Stimulated activated memory B cell treated with anti-CD40 and anti-IgM and Interleukin-4, amounts not matched to agents 10 μg/mL and 1 μg/mL and 100 μg/mL, for 72 hours (primary cell): ENCODE measurements around the gene CCDC7.
"Not testable (repeated sequence)": the region's sequence is repeated elsewhere in the genome, so short reads cannot be mapped to it uniquely, and the experiment has no call there.

Experiments used
- ATAC-seq: fragments of 150-1000 bp; cut with Tn5 transposase; 2 replicates; pipeline ENCODE4 v1.10.0; 2021
- H3K27ac Mint-ChIP-seq: one replicate; pipeline ENCODE4 v1.8.0; 2022; ENCODE audit warnings: mild to moderate bottlenecking, mixed read lengths
- H3K27me3 Mint-ChIP-seq: one replicate; pipeline ENCODE4 v1.8.0; 2022; ENCODE audit warnings: mixed read lengths
- H3K36me3 Mint-ChIP-seq: one replicate; pipeline ENCODE4 v1.8.0; 2022; ENCODE audit warnings: mixed read lengths
- H3K4me1 Mint-ChIP-seq: one replicate; pipeline ENCODE4 v1.8.0; 2022; ENCODE audit warnings: mixed read lengths
- H3K4me3 Mint-ChIP-seq: one replicate; pipeline ENCODE4 v1.8.0; 2022; ENCODE audit warnings: mild to moderate bottlenecking, moderate library complexity, mixed read lengths
- H3K9me3 Mint-ChIP-seq: one replicate; pipeline ENCODE4 v1.8.0; 2022; ENCODE audit warnings: mixed read lengths

Gene CCDC7

DNA sequence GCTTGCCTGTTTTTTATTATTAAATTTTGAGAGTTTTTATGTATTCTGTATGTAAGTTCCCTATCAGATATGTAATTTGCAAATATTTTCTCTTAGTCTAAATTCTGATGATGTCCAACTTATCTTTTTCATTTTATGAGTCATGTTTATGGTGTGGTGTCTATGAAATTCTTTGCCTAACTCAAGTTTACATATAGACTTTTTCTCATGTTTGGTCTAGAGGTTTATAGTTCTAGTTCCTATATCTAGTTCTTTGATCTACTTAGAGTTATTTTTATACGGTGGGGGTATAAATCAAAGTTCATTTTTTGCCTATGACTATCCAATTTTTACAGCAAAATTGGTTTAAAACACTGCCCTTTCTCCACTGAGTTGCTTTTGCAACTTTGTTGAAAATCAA is 26.3 kb upstream of the CCDC7 start:
- no peak overlapping the region for H3K4me3 Mint-ChIP-seq
- ATAC-seq = no peak
- no peaks in the 10 kb centered on the region for H3K36me3 Mint-ChIP-seq
- no peaks in the 10 kb centered on the region for H3K4me1 Mint-ChIP-seq
- H3K27me3 Mint-ChIP-seq = peaks cover 4% of the 10 kb centered on the region
- peaks cover 2% of the 10 kb centered on the region for H3K9me3 Mint-ChIP-seq
- no peak overlapping the region for H3K27ac Mint-ChIP-seq

- Mint-ChIP-seq H3K27ac (no peak overlapping the region), H3K36me3 (no peaks in the 10 kb centered on the region), H3K27me3 (peaks cover 32% of the 10 kb centered on the region), H3K4me1 (no peaks in the 10 kb centered on the region), H3K4me3 (no peak overlapping the region), H3K9me3 (peaks cover 4% of the 10 kb centered on the region)
- ATAC-seq = no peak
Observed at GRCh38 chr10:32426186-32426585, 19.8 kb upstream of the CCDC7 start.

- H3K27ac Mint-ChIP-seq = no peak overlapping the region
- H3K4me1 Mint-ChIP-seq = no peaks in the 10 kb centered on the region
- no peak for ATAC-seq
- peaks cover 3% of the 10 kb centered on the region for H3K9me3 Mint-ChIP-seq
- H3K36me3 Mint-ChIP-seq = no peaks in the 10 kb centered on the region
- H3K27me3 Mint-ChIP-seq = peaks cover 30% of the 10 kb centered on the region
- H3K4me3 Mint-ChIP-seq = no peak overlapping the region
Observed at GRCh38 chr10:32433542-32433941, 12.4 kb upstream of the CCDC7 start.

DNA sequence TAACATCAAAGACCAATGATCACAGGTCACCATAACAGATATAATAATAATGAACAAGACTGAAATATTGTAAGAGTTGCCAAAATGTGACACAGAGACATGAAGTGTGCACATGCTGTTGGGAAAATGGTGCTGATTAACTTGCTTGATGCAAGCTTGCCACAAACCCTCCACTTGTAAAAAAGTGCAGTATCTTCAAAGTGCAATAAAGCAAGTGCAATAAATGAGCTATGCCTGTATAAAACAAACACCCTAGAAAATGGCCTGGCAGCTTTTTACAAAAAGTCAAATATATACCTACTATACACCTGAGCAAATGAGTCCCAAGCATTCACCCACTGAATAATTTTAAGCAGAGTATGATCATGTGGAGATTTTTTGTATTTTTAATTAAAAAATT is 9.7 kb upstream of the CCDC7 start:
- Mint-ChIP-seq H3K36me3 (no peaks in the 10 kb centered on the region), H3K9me3 (peaks cover 1% of the 10 kb centered on the region), H3K4me1 (no peaks in the 10 kb centered on the region), H3K27ac (no peak overlapping the region), H3K27me3 (peaks cover 22% of the 10 kb centered on the region), H3K4me3 (no peak overlapping the region)
- no peak for ATAC-seq

DNA sequence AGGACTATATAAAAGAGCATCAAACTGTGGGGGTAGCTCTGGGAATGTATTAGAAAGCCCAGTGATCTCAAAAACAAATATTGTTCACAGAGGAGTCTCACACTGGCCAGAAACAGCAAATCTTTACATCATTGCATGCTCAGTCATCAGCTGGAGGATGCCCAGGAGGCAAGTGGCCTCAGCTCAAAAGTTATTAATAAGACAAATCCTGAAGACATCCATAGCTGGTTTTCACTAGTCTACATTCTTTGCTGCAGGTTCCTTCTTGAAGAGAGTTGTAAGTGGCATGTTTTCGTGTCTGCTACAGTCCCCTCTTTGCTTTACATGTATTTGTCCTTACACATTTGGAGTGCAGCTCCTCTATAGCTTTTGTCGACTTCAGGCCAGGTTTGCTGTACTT is 8.6 kb upstream of the CCDC7 start:
- H3K4me3 Mint-ChIP-seq = no peak overlapping the region
- H3K27me3 Mint-ChIP-seq = peaks cover 25% of the 10 kb centered on the region
- no peak for ATAC-seq
- no peak overlapping the region for H3K27ac Mint-ChIP-seq
- no peaks in the 10 kb centered on the region for H3K36me3 Mint-ChIP-seq
- H3K4me1 Mint-ChIP-seq = no peaks in the 10 kb centered on the region
- no peaks in the 10 kb centered on the region for H3K9me3 Mint-ChIP-seq

DNA sequence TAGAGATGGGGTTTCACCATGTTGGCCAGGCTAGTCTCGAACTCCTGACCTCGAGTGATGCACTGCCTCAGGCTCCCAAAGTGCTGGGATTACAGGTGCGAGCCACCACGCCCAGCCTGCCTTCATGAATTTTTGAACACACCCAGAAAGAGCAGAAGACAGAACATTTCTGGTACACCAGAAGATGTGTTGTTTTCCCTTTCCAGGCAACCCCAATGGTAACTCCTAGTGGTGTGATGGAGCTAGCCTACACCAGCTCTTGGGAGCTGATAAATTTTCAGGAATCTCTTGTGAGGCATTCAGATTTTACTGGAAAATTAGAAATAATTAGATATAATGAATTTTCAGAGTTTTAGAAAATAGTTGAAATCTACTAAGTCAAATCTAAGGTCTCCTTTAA is 904 bp upstream of the CCDC7 start:
- H3K27me3 Mint-ChIP-seq = peaks cover 15% of the 10 kb centered on the region
- H3K9me3 Mint-ChIP-seq = no peaks in the 10 kb centered on the region
- H3K27ac Mint-ChIP-seq = peak overlapping the region; percentile 99
- H3K36me3 Mint-ChIP-seq = no peaks in the 10 kb centered on the region
- ATAC-seq = no peak
- H3K4me1 Mint-ChIP-seq = peaks cover 9% of the 10 kb centered on the region
- peak overlapping the region; percentile 95 for H3K4me3 Mint-ChIP-seq

GRCh38 chr10:32446536-32447406 is 831 bp downstream of the CCDC7 start:
- no peak for ATAC-seq
- Mint-ChIP-seq H3K27me3 (peaks cover 3% of the 10 kb centered on the region), H3K36me3 (no peaks in the 10 kb centered on the region), H3K4me3 (peak overlapping the region; percentile 95), H3K9me3 (no peaks in the 10 kb centered on the region), H3K27ac (peak overlapping the region; percentile 99), H3K4me1 (peaks cover 9% of the 10 kb centered on the region)

DNA sequence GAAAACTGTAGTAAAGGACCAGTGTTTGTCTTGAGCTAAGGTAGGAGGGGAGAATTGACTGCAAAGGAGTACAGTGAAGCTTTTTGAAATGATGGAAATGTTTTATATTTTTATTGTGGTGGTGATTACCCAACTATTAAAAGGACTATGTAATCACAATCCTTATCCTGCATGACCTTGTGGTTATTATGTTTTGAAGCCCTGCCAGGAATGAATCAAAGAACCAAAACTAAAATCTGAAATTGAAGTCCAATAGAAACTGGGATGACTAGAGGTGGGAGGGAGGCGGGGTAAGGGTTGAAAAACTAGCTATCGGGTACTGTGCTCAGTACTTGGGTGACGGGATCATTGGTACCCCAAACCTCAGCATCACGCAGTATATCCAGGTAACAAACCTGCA is 8.2 kb downstream of the CCDC7 start:
- Mint-ChIP-seq H3K27me3 (no peaks in the 10 kb centered on the region), H3K36me3 (peaks cover 42% of the 10 kb centered on the region), H3K4me3 (no peak overlapping the region), H3K27ac (no peak overlapping the region), H3K9me3 (no peaks in the 10 kb centered on the region), H3K4me1 (peaks cover 6% of the 10 kb centered on the region)
- ATAC-seq = no peak

GRCh38 chr10:32459051-32459698 is 13.2 kb downstream of the CCDC7 start:
- Mint-ChIP-seq H3K9me3 (no peaks in the 10 kb centered on the region), H3K4me3 (no peak overlapping the region), H3K27me3 (no peaks in the 10 kb centered on the region), H3K27ac (no peak overlapping the region), H3K4me1 (peaks cover 6% of the 10 kb centered on the region), H3K36me3 (peaks cover 31% of the 10 kb centered on the region)
- ATAC-seq = no peak

DNA sequence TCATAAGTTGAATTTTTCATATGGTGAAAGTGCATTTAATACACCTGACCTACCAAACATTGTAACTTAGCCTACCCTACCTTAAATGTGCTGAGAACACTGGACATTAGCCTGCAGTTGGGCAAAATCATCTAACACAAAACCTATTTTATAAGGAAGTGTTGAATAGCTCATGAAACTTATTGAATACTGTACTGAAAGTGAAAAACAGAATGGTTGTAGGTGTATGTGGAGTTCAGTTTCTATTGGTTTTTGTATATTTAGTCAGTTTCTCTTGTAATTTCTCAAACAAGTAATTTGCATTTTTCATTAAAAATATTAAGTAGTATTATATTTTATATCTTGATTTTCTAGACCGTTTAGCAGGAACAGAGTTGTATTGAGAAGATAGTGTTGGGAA is 15.3 kb downstream of the CCDC7 start:
- ATAC-seq = no peak
- Mint-ChIP-seq H3K36me3 (peaks cover 37% of the 10 kb centered on the region), H3K9me3 (no peaks in the 10 kb centered on the region)

GRCh38 chr10:32471232-32471631 is 25.3 kb downstream of the CCDC7 start:
- no peak for ATAC-seq
- H3K27ac Mint-ChIP-seq = no peak overlapping the region
- no peaks in the 10 kb centered on the region for H3K27me3 Mint-ChIP-seq
- no peak overlapping the region for H3K4me3 Mint-ChIP-seq
- H3K36me3 Mint-ChIP-seq = peaks cover 63% of the 10 kb centered on the region
- no peaks in the 10 kb centered on the region for H3K9me3 Mint-ChIP-seq
- no peaks in the 10 kb centered on the region for H3K4me1 Mint-ChIP-seq

More for the DNA sequence above, 15.3 kb downstream of the CCDC7 start:
- H3K4me3 Mint-ChIP-seq = no peak overlapping the region
- H3K27me3 Mint-ChIP-seq = no peaks in the 10 kb centered on the region
- H3K27ac Mint-ChIP-seq = no peak overlapping the region
- H3K4me1 Mint-ChIP-seq = peaks cover 6% of the 10 kb centered on the region

DNA sequence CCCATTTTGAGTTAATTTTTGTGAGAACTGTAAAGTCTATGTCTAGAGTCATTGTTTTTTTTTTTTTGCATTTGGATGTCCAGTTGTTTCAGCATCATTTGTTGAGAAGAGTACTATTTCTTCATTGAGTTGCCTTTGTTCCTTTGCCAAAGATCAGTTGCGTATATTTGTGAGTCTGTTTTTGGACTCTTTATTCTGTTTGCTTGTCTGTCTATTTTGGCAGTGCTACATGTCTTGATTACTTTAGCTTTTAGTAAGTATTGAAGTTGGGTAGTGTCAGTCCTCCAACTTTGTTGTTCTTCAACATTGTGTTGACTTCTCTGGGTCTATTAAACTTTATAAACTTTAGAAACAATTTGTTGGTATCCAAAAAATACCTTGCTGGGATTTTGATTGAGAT is 31.6 kb downstream of the CCDC7 start:
- Mint-ChIP-seq H3K27me3 (no peaks in the 10 kb centered on the region), H3K9me3 (peaks cover 21% of the 10 kb centered on the region), H3K36me3 (peaks cover 87% of the 10 kb centered on the region), H3K4me1 (no peaks in the 10 kb centered on the region), H3K4me3 (no peak overlapping the region), H3K27ac (no peak overlapping the region)
- no peak for ATAC-seq

DNA sequence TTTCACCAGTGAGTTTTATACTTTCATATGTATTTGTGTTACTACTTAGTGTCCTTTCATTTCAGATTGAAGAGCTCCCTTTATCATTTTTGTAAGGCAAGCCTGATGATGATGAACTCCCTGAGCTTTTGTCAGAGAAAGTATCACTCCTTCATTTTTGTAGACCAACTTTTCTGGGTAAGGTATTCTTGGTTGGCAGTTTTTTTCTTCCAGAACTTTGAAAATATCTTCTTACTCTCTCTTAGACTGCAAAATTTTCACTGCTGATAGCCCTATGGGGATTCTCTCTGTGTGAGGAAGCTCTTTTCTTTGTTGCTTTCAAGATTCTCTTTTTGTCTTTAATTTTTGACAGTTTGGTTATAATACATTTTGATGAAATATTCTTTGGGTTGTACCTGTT is 35.7 kb downstream of the CCDC7 start:
- Mint-ChIP-seq H3K4me3 (no peak overlapping the region), H3K27ac (no peak overlapping the region), H3K4me1 (no peaks in the 10 kb centered on the region), H3K27me3 (no peaks in the 10 kb centered on the region), H3K36me3 (peaks cover 87% of the 10 kb centered on the region), H3K9me3 (peaks cover 27% of the 10 kb centered on the region)
- no peak for ATAC-seq

DNA sequence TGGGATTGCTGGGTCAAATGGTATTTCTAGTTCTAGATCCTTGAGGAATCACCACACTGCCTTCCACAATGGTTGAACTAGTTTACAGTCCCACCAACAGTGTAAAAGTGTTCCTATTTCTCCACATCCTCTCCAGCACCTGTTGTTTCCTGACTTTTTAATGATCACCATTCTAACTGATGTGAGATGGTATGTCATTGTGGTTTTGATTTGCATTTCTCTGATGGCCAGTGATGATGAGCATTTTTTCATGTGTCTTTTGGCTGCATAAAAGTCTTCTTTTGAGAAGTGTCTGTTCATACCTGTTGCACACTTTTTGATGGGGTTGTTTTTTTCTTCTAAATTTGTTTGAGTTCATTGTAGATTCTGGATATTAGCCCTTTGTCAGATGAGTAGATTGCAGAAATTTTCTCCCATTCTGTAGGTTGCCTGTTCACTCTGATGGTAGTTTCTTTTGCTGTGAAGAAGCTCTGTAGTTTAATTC is 37.1 kb downstream of the CCDC7 start:
- H3K4me3 Mint-ChIP-seq, H3K27me3 Mint-ChIP-seq, ATAC-seq, H3K4me1 Mint-ChIP-seq, H3K27ac Mint-ChIP-seq: not testable (repeated sequence)
- Mint-ChIP-seq H3K36me3 (peaks cover 88% of the 10 kb centered on the region), H3K9me3 (peaks cover 32% of the 10 kb centered on the region)

DNA sequence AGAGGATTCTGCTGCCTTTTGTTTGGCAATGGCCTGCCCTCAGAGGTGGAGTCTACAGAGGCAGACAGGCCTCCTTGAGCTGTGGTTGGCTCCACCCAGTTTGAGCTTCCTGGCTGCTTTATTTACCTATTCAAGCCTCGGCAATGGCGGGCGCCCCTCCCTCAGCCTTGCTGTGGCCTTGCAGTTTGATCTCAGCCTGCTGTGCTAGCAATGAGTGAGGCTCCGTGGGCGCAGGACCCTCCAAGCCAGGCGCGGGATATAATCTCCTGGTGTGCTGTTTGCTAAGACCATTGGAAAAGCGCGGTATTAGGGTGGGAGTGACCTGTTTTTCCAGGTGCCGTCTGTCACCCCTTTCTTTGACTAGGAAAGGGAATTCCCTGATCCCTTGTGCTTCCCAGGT is 42.1 kb downstream of the CCDC7 start:
- H3K27me3 Mint-ChIP-seq, ATAC-seq, H3K4me1 Mint-ChIP-seq, H3K27ac Mint-ChIP-seq, H3K4me3 Mint-ChIP-seq: not testable (repeated sequence)
- Mint-ChIP-seq H3K9me3 (peaks cover 16% of the 10 kb centered on the region), H3K36me3 (peaks cover 80% of the 10 kb centered on the region)

- Mint-ChIP-seq H3K4me3 (no peak overlapping the region), H3K27me3 (no peaks in the 10 kb centered on the region), H3K27ac (no peak overlapping the region), H3K36me3 (peaks cover 75% of the 10 kb centered on the region), H3K9me3 (peaks cover 16% of the 10 kb centered on the region), H3K4me1 (no peaks in the 10 kb centered on the region)
- ATAC-seq = no peak
Observed at GRCh38 chr10:32489158-32489557, 43.2 kb downstream of the CCDC7 start.
